ENCODE measurements around the gene ABCF2.

Gene ABCF2

DNA sequence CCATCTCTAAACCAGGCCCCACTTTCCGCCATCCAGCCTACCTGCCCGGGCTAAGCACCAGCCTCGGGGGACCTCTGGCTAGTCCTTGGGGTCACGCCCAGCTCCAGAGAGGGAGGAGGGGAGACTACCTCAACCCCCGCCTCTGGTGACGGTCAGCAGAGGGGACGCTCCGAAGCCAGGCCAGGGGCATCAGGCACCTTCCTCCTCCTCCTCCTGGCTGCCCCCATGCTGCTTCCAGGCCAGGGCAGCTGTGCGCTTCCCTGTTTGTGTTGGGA lies 25.5 kb upstream of the ABCF2 start:
- ATAC-seq = no peak

DNA sequence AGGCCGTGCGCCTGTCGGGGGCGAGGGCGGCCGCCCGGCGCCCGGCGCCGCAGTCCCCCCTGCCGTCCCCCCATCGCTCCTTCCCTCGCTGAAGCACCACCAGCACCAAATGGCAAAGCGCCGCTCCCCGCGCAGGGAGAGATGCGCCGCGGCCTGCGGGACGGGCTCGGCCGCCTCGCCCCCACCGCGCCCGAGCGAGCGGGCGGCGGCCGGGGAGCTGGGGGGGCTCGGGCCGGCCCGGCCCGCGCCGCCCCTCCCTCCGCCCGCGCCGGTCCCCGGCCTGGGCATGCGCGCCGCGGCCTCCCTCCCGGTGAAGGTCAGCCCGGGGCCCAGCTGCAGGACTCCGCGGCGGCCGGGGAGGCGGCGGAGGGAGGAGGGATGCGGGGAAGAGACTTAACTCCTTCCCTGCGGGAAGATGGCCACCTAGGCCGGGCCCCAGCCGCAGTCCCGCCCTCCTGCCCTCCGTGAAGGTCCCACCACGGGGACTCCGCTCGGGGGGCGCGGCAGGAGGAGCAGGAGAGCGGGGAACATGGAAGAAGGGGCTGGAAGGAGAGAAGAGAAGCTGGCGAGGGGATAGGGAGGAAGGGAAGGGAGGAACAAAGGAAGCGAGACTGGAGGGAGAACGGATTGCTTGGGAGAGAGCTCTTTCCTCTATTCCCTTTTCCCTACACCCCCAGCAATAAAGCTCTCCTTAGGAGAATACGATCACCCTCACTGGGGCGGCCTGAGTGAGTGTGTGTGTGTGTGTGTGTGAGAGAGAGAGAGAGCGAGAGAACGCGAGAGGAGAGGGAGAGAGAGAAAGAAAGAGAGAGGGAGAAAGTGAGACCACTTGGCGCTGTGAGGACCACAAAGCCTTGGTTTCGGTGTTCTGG lies 24.9 kb upstream of the ABCF2 start:
- ATAC-seq = no peak

DNA sequence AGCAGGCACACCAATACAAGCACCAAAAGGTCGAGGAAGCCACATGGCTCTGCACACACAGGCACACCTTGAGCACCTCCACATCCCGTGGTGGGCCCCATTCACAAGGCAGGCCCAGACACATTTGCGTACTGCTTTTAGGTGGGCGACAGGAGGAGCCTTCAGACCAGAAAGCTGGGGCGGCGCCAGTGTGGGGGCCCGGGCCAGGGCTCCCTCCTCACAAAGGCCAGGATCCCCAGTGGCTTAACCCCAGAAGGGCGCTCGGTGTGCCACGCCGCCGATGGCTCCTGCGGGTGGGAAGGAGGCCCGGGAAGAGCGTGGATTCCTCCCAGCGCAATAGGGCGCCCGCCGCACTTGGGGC lies 24.3 kb upstream of the ABCF2 start:
- no peak for ATAC-seq

DNA sequence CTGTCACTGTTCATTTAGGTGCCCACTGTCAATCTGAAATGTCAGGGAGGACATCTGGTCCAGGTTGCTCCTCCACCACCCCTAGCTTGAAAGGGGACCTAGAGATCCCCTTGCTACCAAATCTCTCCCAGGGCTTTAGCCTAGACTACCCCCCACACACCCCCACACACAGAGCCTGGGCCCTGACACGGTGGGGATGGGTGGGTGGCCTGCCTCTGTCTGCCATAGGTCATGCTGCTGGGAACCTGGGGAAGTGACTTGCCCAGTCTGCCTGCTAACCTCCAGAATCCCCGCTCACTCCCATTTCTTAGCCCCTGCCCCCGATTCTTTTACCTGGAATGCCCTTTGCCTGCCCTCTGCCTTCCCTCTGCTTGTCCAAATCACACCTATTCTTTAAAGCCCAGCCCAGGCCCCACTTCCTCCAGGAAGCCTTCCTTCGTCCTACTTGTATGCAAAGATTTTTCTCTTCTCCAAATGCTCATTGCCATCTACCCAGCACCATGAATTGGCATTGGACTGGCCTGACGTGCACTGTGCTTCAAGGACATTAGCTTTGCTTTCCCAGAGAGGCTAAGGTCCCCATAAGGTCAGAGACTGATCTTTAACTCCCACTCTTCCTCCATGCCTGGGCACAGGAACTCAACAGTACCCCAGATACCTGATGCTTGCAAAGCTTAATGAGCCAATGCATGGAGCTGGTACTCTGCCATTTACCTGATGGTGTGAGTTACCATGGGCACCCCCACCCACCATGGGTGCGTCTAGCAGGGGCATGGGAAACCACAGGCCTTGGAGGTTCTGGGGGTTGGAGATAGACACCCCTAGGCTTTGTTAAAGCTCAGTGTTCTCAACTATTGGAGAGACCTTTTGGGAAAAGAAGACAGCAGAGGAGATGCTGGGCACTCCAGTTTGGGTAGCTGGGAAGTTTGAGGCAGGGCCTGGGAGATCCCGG lies 23.5 kb upstream of the ABCF2 start:
- no peak for ATAC-seq

DNA sequence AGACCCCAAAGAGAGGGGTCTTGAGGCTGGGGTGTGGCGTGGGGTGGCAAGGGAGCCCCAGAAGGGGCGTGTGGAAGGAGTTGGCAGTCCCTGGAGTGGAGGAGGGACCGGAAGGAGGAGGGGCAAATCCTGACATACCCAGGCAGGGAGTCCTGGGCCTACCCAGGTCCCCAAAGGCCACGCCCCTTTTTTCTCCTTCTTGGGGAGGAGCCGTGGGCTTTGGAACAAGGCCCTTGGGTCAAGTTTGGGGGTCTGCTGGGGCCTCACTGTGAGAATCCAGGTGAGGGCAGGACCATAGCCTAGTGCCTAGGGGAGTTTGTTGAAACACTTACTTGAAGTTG lies 22.7 kb upstream of the ABCF2 start:
- ATAC-seq = no peak

DNA sequence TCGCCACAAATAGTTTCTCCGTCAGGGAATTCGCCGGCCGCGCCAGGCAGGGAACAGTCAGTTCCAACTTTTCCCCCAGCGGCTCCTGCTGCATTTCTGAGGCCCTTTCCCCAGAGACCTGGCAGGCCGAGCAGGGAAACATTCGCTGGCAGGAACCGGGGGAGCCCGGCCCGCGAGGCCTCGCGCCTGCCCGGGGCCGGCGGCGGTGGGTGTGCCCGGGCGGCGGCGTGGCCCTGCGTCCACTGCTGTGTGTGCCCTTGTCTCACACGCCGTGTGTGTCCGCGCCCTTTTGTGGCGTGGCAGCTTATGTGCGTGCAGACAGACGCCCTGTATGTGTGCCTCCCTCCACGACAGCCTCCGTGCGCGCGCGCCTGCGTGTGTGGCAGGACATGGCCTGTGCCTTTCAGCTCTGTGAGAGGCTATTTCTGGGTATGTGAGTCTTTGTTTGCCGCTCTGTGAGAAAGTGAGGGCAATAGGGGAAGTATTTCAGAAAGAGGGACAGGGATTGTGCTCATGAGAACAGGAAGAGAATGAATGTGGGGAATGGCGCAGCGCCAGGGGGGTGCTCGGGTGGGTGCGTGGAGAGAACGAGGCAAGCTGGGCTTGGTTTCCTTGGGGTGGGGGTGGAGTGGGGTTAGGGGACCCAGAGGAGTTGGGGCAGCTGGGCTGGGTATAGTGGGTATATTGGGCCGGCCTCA lies 22.2 kb upstream of the ABCF2 start:
- ATAC-seq = peak; percentile 41 to 44

DNA sequence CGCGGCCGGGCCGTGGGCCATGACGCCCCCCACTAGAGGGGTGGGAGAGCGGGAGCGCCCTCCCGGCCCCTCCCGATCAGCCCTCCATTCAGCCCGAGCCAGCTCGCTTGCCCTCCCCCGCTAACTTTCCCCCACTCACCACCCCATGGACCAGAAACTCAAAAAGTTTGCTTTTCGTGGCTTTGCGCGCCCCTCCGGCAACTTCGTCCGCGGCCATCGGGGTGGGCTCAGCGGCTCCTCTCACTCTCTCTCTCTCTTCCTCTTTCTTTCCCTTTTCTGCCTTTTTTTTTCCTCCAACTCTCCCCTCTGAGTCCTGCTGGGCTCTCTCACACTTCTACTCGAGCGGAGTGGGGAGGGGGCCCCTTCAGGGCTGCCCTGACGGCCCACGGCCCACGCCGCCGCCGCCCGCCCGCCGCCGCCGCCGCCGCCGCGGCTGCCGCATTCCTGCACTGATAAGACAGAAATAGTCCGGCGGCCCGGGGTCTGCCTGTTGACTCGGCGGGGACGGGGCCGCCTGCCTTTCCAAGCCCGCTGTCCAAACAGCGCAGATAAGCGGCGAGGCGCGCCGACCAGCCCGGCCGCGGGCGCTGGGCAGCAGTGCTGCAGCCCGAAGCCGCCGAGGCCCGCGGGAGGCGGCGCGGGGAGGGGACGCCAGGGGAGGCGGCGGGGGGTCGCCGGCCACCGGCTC lies 21.5 kb upstream of the ABCF2 start, which contains the start of gene SMARCD3:
Gene SMARCD3 (minus strand): TSS at position 349 of the 688 bp plus-strand sequence. CDS start 132 bp downstream, at position 217.
- ATAC-seq = peak; percentile 39 to 44

DNA sequence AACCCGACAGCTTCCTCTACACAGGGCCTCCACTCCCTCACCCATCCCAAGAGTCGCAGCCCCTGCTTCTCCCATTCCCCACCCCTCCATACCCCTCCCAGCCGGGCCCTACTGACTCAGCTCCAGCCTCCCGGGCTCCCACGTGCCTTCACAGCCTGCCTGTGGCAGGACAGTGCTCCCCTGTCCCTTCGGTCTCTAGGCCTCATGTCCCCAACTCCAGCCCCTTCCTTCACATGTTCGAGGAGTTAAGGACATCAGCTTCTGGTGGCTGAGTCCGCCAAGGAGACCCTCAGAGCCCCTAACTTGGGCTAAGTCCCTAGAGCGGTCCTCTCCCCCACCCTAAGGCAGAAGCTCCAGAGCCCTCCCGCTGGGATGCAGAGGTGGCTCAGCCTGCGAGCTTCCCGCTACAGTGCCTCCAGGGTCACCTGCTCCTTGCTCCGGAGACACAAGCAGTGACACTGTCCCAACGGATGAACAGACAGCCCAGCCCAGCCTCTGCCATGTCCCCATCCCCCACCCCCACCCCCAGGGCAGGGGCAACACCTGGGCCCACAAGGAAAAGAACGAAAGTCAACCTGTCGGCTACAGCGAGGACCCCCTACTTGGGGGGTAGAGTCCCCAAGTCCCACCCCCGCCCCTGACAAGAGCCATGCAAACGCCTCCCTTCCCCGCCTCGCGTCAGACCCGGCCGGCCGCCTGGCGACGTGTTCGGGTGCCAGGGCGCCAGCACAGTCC lies 20.8 kb upstream of the ABCF2 start:
- ATAC-seq = no peak

DNA sequence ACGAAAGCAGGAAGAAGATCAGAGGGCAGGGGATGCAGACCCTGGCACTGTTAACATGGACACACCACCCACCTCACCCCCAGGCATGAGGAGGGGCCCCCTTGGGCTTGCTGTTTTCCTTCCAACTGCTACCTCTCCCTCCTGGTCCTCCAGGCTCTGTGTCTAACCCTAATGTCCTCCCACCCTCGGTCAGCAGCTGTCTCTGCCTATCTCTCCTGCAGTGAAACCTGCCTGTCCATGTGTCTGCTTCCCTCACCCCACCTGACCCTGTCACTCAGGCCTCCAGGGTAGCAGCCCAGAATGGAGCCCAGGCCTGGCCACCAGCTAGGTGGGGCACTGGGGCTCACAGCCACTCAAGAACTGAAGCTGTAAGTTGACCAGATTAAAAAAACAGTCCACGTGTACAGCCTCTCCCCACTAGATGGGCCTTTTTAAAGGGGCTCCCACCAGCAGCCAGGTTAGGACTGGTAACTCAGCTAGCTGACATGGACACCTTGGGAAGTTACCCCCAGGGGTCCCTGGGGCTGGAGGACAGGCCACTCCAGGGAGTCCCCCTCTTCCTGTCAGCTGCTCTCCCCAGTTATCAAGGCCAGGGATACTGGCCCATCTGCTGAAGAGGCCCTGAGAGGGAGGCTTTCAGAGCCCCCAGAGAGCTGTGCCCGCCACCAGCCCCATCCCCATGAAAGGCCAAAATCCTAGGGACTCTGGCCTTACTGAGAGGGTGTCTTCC lies 20.0 kb upstream of the ABCF2 start:
- ATAC-seq = no peak

DNA sequence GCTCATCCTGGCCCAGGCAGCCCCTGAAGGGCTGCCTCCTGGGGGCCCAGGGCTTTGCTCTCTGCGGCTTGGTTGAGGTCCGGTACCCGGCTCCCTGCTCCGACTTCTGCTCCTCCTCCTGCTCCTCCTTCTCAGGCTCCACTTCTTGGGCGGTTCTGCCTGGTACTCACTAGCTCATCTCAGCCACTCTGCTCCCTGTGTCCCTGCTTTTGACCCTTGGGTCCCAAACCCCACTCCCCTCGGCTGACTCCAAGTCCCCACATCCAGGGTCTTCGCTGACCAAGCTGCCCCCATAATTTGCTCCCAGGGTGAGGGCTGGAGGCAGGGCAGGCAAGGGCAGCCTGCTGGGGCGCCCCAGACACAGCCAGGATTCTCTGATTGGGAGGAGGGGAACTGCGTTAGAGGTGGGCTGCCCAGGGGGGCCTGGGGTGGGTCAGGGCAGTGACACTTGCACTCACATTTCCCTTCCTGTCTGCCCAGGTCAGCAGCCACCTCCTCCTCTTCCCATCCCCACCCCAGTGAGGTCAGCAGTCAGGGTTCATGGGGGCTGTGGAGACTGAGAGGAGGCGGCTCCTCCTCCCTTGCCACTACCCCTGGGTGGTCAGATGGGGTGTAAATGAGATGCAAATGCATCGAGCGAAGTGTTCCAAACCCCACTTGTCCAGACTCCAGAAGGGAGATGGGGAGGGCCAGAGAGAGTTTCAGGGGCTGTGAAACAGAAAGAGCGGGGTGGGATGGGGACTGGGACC lies 19.3 kb upstream of the ABCF2 start:
- no peak for ATAC-seq

DNA sequence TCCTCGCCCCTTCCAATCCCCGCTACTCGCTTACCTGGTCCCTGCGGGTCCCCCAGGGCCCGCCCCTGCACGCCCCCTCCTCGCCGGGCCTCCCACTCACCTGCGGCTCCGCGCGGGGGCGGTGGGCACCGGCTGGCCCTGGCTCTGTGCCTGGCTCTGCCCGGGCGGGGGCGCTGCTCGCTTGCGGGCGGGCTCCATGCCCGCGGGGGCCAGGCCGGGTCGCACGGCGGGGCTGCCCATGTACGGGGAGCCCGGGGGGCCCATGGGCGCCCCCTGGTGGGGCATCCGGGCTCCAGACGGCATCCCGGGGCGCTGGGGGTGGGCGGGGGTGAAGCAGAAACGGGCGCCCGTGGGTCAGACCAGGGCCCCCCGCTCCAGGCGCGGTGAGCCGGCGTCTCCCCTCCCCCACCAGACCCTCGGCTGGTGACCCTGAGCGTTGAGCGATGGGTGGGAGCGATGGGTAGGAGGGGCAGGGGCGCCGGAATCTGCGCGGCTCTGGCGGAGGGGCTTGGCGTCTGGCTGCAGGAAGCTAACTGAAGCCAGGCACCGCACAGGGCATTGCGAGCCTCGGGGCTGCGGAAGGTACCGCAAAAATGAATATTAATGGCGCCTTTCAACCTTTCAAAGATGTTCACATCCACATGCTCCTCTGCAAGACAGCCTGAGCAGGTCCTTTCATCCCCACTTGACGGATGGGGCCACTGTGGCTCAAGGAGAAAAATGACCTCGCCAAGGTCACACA lies 18.5 kb upstream of the ABCF2 start:
- ATAC-seq = peak; percentile 59 to 65

DNA sequence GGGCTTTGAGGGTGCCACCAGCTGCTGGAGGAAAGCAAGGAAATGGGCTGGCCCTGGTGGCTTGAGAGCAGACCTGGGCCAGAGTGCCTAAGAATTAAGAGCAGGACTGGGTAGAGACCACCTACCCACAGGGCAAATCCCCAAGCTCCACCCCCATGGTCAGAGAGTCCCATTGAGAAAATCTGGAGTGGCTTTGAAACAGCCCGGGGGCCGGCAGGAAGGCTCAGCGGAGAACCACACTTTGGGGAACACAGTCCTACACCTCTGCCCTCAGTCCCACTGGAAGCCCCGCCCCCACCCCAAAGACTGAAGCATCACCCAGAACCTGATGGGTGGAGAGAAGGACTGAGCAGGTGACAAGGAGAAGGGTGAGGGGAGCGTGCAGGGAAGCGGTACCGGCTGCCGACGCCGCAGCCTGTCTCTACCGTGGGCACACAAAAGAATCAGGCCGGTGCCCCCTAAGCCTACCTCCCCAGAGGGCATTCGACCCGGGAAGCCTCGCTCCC lies 17.9 kb upstream of the ABCF2 start:
- no peak for ATAC-seq

DNA sequence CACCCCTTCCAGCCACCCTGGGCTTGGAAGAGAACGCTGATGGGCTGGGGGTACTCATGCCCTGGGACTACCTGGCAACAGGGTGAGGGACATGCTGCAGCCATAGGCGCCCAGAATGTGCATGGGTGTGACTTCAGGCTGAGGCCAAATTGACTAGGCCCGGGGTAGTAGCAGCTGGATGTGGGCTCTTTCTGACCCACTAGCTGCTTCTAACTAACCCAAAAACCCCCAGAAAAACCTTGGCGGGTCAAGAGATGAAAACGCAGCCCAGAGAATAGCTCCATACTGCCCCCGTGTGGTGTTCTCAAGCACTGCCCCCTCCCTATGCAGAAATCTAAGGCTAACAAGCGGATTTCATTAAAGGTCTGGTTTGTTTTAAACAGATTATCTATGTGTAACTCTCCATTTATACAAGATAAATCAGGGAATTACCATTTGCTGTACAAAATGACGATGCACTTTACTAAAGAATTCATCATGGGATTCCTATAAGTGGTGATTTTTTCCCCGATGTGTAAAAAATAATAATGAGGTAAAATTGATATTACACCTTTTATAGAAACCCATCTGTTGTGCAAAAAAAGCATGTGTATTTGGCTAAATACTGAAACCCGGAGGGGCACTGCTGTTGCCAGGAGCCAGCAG lies 17.3 kb upstream of the ABCF2 start:
- ATAC-seq = no peak

DNA sequence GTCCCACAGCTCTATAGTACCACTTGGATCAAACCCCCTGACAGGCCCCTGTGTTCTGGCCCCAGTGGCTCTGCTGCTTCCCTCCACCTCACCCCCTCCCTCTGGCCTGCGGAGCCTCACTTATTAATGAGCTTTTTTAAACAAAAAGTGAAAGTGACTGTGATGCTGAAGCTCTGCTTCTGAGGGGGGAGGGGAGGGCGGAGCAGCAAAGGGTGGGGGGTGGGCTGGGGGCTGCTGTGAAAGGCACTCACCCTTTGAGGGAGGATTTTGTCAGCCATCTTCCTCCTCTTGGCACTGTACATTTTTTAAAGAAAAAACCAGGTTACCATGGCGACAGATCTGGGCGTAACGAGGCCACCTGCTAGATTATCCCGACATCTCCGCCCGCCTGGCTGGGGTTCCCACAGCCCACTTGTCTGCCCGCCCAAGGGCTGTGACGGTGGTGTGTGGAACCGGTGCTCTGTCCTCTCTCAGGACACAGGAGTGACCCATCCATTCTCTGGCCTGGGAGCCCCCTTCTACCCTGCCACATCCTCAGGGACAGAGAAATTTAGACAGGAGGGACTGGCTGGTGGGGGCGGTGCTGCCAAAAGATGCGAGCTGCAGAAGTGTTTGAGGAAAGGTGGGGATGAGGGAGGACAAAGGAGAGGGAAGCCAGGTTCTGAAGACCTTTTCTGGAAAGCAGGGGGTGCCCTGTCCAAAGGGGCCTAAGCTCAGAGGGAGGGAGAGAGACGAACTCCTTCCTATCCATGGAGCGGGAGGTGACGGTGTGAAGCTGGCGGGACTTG lies 16.6 kb upstream of the ABCF2 start:
- ATAC-seq = peak in 1 of 2 donors; percentile 31

DNA sequence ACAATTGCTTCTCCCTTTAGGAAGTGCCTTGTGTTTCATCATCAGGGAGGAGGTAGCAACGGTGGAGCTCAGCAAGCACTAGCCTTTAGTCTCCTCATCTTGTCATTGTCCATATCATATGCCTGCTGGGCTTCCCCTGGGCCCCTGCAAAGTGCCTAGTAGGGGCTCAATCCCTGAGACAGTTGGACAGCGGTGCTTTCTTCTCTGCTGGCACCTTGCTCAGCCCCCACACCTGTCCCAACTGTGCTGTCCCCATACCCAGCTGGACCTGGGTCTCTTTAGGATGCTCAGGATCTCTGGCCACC lies 16.0 kb upstream of the ABCF2 start:
- ATAC-seq = no peak

DNA sequence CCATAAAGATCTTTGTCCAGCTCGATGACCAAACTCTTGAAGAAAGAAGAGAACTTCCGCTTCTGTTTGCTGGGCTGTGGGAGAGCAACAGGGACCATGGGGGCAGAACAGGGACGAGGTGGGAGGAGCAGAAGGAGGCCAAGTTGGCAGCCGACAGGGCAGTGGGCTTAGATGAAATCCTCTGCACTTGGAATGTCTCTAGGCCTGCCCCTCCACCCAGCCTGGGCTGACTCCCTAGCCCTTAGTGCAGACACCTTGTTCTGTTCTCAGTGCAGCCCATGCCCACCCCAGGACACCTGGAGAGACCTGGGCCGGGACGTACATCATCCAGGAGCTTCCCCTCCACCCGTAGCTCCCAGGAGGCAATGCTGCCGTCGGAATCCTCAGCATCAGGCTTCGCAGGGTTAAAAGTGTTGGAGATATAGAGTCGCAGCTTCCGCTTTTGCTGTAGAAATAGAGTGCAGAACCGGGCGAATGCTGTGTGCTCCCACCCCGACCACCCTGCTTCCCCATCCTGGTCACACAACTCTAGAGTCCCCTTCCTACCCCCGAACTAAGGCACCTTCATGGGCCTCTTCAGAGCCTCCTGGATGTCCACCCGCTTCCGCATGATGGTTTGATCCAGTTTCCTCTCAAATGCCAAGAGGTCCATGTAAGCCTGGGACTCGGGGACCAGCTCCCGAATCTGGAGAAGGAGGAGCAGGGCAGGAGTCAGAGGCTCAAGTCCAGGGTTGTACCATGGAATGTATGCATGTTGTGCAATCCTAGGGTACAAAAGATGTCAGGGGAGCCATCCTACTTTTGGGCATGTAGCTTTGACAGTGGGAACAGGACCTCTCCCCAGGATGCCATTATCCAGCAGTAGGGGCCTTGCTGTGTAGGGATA lies 15.4 kb upstream of the ABCF2 start:
- no peak for ATAC-seq

DNA sequence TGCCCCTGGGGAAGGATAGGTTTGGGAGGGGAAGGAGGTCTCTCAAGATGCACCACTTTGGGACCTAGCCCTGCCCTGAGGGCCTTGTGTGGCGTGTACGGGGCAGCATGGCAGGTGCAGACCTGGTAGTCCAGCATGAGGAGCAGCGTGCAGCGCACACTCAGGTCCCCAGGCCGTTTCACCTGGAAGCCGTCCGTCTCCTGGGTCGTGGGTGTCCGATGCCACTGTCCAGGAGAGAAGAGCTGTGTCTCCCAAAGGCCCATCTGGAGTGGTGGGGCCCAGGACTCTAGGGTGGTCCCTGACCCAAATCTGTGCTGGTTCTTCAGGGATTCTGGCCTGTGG lies 14.7 kb upstream of the ABCF2 start:
- no peak for ATAC-seq

Data from activated CD4-positive, CD25-positive, alpha-beta regulatory T cell treated with anti-CD3 and anti-CD28 coated beads, Interleukin-2, amount 50 U/mL, for 24 hours (primary cell).